H9 (cell line): Measurements from ENCODE around the gene RASGRP3. TPM values are rescaled to one million over a fixed set of nuclear protein-coding genes. Genes with fewer than 3 reads are reported as not detected.

Source experiments
- DNase-seq: peaks from one replicate; pipeline ENCODE4 v3.0.0-alpha.2; 2017
- H2AFZ ChIP-seq: one replicate; pipeline ENCODE4 v1.6.1; 2013; ENCODE audit warnings: mild to moderate bottlenecking, low read length, control low read depth, moderate library complexity
- H2AK5ac ChIP-seq: 2 replicates; pipeline ENCODE4 v1.6.1; 2013; ENCODE audit warnings: low read length, control low read depth, mixed read lengths; ENCODE audit not compliant: insufficient read length
- H2BK120ac ChIP-seq: one replicate; pipeline ENCODE4 v1.6.1; 2013; ENCODE audit warnings: low read depth, mild to moderate bottlenecking, low read length, control low read depth, inconsistent platforms; ENCODE audit not compliant: poor library complexity, severe bottlenecking
- H2BK12ac ChIP-seq: 2 replicates; pipeline ENCODE4 v1.6.1; 2013; ENCODE audit warnings: low read length, control low read depth, mixed read lengths, low read depth; ENCODE audit not compliant: insufficient read length
- H2BK15ac ChIP-seq: 2 replicates; pipeline ENCODE4 v1.6.1; 2013; ENCODE audit warnings: low read depth, low read length, control low read depth
- H2BK20ac ChIP-seq: one replicate; pipeline ENCODE4 v1.6.1; 2013; ENCODE audit warnings: low read depth, mild to moderate bottlenecking, low read length, control low read depth, inconsistent platforms; ENCODE audit not compliant: poor library complexity, severe bottlenecking
- H2BK5ac ChIP-seq: 2 replicates; pipeline ENCODE4 v1.6.1; 2013; ENCODE audit warnings: low read length, control low read depth, mixed read lengths; ENCODE audit not compliant: insufficient read length
- H3K14ac ChIP-seq: 2 replicates; pipeline ENCODE4 v1.6.1; 2013; ENCODE audit warnings: low read length, control low read depth; ENCODE audit not compliant: insufficient read depth
- H3K18ac ChIP-seq: 2 replicates; pipeline ENCODE4 v1.6.1; 2013; ENCODE audit warnings: low read depth, mild to moderate bottlenecking, mixed read lengths, low read length, control low read depth; ENCODE audit not compliant: insufficient read length
- H3K23ac ChIP-seq: 2 replicates; pipeline ENCODE4 v1.6.1; 2013; ENCODE audit warnings: low read length, control low read depth, mixed read lengths, low read depth; ENCODE audit not compliant: insufficient read length
- H3K23me2 ChIP-seq: 2 replicates; pipeline ENCODE4 v1.6.1; 2013; ENCODE audit warnings: low read depth, mild to moderate bottlenecking, mixed read lengths, low read length, control low read depth; ENCODE audit not compliant: insufficient read length, poor library complexity, severe bottlenecking
- H3K27ac ChIP-seq: 2 replicates; pipeline ENCODE4 v1.5.1; 2013; ENCODE audit warnings: low read length, control low read depth, mixed read lengths, low read depth; ENCODE audit not compliant: insufficient read length
- H3K27me3 ChIP-seq: 2 replicates; pipeline ENCODE4 v1.6.1; 2013; ENCODE audit warnings: low read length, control low read depth, inconsistent platforms; ENCODE audit not compliant: insufficient read depth
- H3K4ac ChIP-seq: 2 replicates; pipeline ENCODE4 v1.6.1; 2013; ENCODE audit warnings: low read depth, mild to moderate bottlenecking, control low read depth, inconsistent platforms, low read length, moderate library complexity
- H3K4me1 ChIP-seq: 2 replicates; pipeline ENCODE4 v1.6.1; 2013; ENCODE audit warnings: low read length, control low read depth, inconsistent platforms; ENCODE audit not compliant: insufficient read depth
- H3K4me2 ChIP-seq: 2 replicates; pipeline ENCODE4 v1.6.1; 2013; ENCODE audit warnings: low read length, control low read depth, mixed read lengths; ENCODE audit not compliant: insufficient read length, insufficient read depth
- H3K56ac ChIP-seq: 2 replicates; pipeline ENCODE4 v1.6.1; 2013; ENCODE audit warnings: low read depth, mild to moderate bottlenecking, mixed read lengths, low read length, control low read depth; ENCODE audit not compliant: insufficient read length
- H3K79me1 ChIP-seq: 2 replicates; pipeline ENCODE4 v1.6.1; 2013; ENCODE audit warnings: low read depth, mild to moderate bottlenecking, moderate library complexity, low read length, control low read depth, inconsistent platforms; ENCODE audit not compliant: insufficient read depth, poor library complexity, severe bottlenecking
- H3K79me2 ChIP-seq: 2 replicates; pipeline ENCODE4 v1.6.1; 2013; ENCODE audit warnings: low read length, control low read depth, inconsistent platforms; ENCODE audit not compliant: insufficient read depth
- H3K9ac ChIP-seq: 2 replicates; pipeline ENCODE4 v1.6.1; 2013; ENCODE audit warnings: low read length, control low read depth, mixed read lengths; ENCODE audit not compliant: insufficient read length; ENCODE audit errors: extremely low read depth
- H3K9me3 ChIP-seq: one replicate; pipeline ENCODE4 v1.6.1; 2013; ENCODE audit warnings: low read depth, low read length, inconsistent platforms; ENCODE audit not compliant: control insufficient read depth
- H3T11ph ChIP-seq: one replicate; pipeline ENCODE4 v1.6.1; 2013; ENCODE audit warnings: mild to moderate bottlenecking, low read length, control low read depth, inconsistent platforms
- H4K20me1 ChIP-seq: one replicate; pipeline ENCODE4 v1.6.1; 2013; ENCODE audit not compliant: control insufficient read depth, insufficient read length, insufficient read depth
- H4K5ac ChIP-seq: 2 replicates; pipeline ENCODE4 v1.6.1; 2013; ENCODE audit warnings: low read depth, mild to moderate bottlenecking, mixed read lengths, low read length, control low read depth; ENCODE audit not compliant: insufficient read length
- H4K8ac ChIP-seq: replicated peaks from 2 replicates; pipeline ENCODE4 v1.6.1; 2013; ENCODE audit warnings: low read length, control low read depth, mixed read lengths, low read depth; ENCODE audit not compliant: insufficient read length
- H4K91ac ChIP-seq: 2 replicates; pipeline ENCODE4 v1.6.1; 2013; ENCODE audit warnings: low read depth, mild to moderate bottlenecking, moderate library complexity, mixed read lengths, low read length, control low read depth; ENCODE audit not compliant: insufficient read length
- H3K27ac Mint-ChIP-seq, 3 experiments: 2 replicates in 2 of 3; 3 replicates in 1 of 3; pipeline ENCODE4 v1.8.0; 2020 to 2021; ENCODE audit warnings: mixed read lengths in 3 of 3, mild to moderate bottlenecking in 1 of 3, moderate library complexity in 1 of 3
- H3K27me3 Mint-ChIP-seq: 2 replicates; pipeline ENCODE4 v1.8.0; 2021; ENCODE audit warnings: low read depth, mild to moderate bottlenecking, moderate library complexity, mixed read lengths
- H3K36me3 Mint-ChIP-seq, 3 experiments: 2 replicates in 2 of 3; 3 replicates in 1 of 3; pipeline ENCODE4 v1.8.0; 2020 to 2021; ENCODE audit warnings: low read depth in 3 of 3, mixed read lengths in 3 of 3; ENCODE audit not compliant: insufficient read depth in 1 of 3
- H3K4me1 Mint-ChIP-seq, 2 experiments: 2 replicates each; pipeline ENCODE4 v1.8.0; 2020; ENCODE audit warnings: mixed read lengths in 2 of 2
- H3K4me3 Mint-ChIP-seq, 2 experiments: 2 replicates in 1 of 2; 3 replicates in 1 of 2; pipeline ENCODE4 v1.8.0; 2020 to 2021; ENCODE audit warnings: mild to moderate bottlenecking in 2 of 2, mixed read lengths in 2 of 2, moderate library complexity in 1 of 2
- H3K9me3 Mint-ChIP-seq, 2 experiments: 2 replicates in 1 of 2; 3 replicates in 1 of 2; pipeline ENCODE4 v1.8.0; 2020; ENCODE audit warnings: mild to moderate bottlenecking in 2 of 2, mixed read lengths in 2 of 2, moderate library complexity in 1 of 2
- CTCF ChIP-seq: fragments of 200-600 bp; sonication (generic); conservative IDR thresholded peaks from 3 replicates; pipeline ENCODE4 v1.8.0; 2021; ENCODE audit warnings: antibody characterized with exemption, mild to moderate bottlenecking
- WGBS: extraction: QIAGEN DNeasy Blood & Tissue Kit; methylation state at CpG from one replicate; pipeline ENCODE4 v1.1.7; 2013; ENCODE audit warnings: missing lambda C conversion rate, low lambda C conversion rate, mixed read lengths; ENCODE audit not compliant: insufficient read length; ENCODE audit errors: extremely low coverage; 5-methylcytosine and 5-hydroxymethylcytosine counted together
- total RNA-seq: library from RNA; stranded (reverse); gene quantifications from 2 replicates; pipeline ENCODE4 v1.2.1, GENCODE V29; 2021

Gene RASGRP3
- total RNA-seq, 1 experiment from 2014 or later, result not detected

GRCh38 chr2:33595385-33595784 is 118.9 kb downstream of the RASGRP3 start:
- Mint-ChIP-seq H3K9me3 (no peaks in the 10 kb centered on the region; a peak in 1 of 5 replicates), H3K4me1 (peaks cover 16 to 18% of the 10 kb centered on the region in 2 experiments), H3K27me3 (no peaks in the 10 kb centered on the region), H3K36me3 (peaks cover 21 to 45% (median 44%) of the 10 kb centered on the region in 3 experiments; a peak in 6 of 7 replicates), H3K4me3 (no peak overlapping the region), H3K27ac (no peak overlapping the region; a peak in 1 of 7 replicates)
- no peak overlapping the region for H3T11ph ChIP-seq
- H2BK120ac ChIP-seq, result no peak overlapping the region
- H4K20me1 ChIP-seq, result no peaks in the 10 kb centered on the region
- H3K9ac ChIP-seq, result no peak overlapping the region
- no peak overlapping the region for H4K8ac ChIP-seq
- H2BK15ac ChIP-seq, result no peak overlapping the region
- H2BK12ac ChIP-seq, result no peak overlapping the region
- H4K91ac ChIP-seq, result no peak overlapping the region
- H3K4me1 ChIP-seq, result no peaks in the 10 kb centered on the region
- peaks cover 7% of the 10 kb centered on the region; the same call in 1 of the 2 replicates for H3K79me2 ChIP-seq
- H2AK5ac ChIP-seq, result no peak overlapping the region
- H3K4ac ChIP-seq, result no peak overlapping the region
- H3K27me3 ChIP-seq, result no peaks in the 10 kb centered on the region
- peaks cover 2% of the 10 kb centered on the region for H3K79me1 ChIP-seq
- H3K27ac ChIP-seq, result no peak overlapping the region
- no peaks in the 10 kb centered on the region for H3K9me3 ChIP-seq
- H3K23ac ChIP-seq, result no peak overlapping the region
- no peak overlapping the region for H3K18ac ChIP-seq
- no CpG with 5 or more reads among the region's 3 CpGs for WGBS
- no peak overlapping the region for H3K14ac ChIP-seq
- no peak overlapping the region for H2AFZ ChIP-seq
- H2BK20ac ChIP-seq, result no peak overlapping the region
- H3K56ac ChIP-seq, result no peak overlapping the region
- H2BK5ac ChIP-seq, result no peak overlapping the region
- no peak for DNase-seq
- H3K4me2 ChIP-seq, result no peak overlapping the region
- H4K5ac ChIP-seq, result no peak overlapping the region
- H3K23me2 ChIP-seq, result peaks cover 11% of the 10 kb centered on the region
- TF ChIP-seq CTCF, result no peak
